GM12891 (cell line): ENCODE data around the gene IL22.

Experiments used
- POLR2A ChIP-seq: IDR thresholded peaks from 2 replicates; pipeline ENCODE4 v1.6.1; 2011; ENCODE audit warnings: low read depth, low read length, control low read depth
- POLR2AphosphoS5 ChIP-seq: IDR thresholded peaks from 2 replicates; pipeline ENCODE4 v1.6.1; 2011; ENCODE audit warnings: low read depth, low read length, control low read depth
- TAF1 ChIP-seq: IDR thresholded peaks from 2 replicates; pipeline ENCODE4 v1.6.1; 2011; ENCODE audit warnings: low read depth, low read length, control low read depth

- TF ChIP-seq POLR2AphosphoS5 (no peak), POLR2A (no peak), TAF1 (no peak)
These were observed 47.0 kb downstream of the IL22 start for GRCh38 chr12:68206446-68206845.
